Fibroblast of lung (primary cell): ENCODE data around the gene SYNJ2BP. TPM values are rescaled to one million over a fixed set of nuclear protein-coding genes. Genes with fewer than 3 reads are reported as not detected.

Experiments
- DNase-seq, 2 donors: peaks; one replicate each; pipeline versions ENCODE4 v3.0.0 to v3.0.0-alpha.2; 2010; ENCODE audit warnings: low read depth in 2 of 2
- H2AFZ ChIP-seq: 2 replicates; pipeline ENCODE4 v1.5.1; 2012; ENCODE audit warnings: low read length, control low read depth, inconsistent platforms
- H3K27ac ChIP-seq: 2 replicates; pipeline ENCODE4 v1.5.1; 2011; ENCODE audit warnings: low read length, control low read depth; ENCODE audit not compliant: insufficient read depth
- H3K27me3 ChIP-seq: 2 replicates; pipeline ENCODE4 v1.5.1; 2011; ENCODE audit warnings: mild to moderate bottlenecking, low read length; ENCODE audit not compliant: control insufficient read depth, insufficient read depth
- H3K36me3 ChIP-seq: 2 replicates; pipeline ENCODE4 v1.5.1; 2011; ENCODE audit warnings: low read length; ENCODE audit not compliant: control insufficient read depth, insufficient read depth
- H3K4me1 ChIP-seq: 2 replicates; pipeline ENCODE4 v1.5.1; 2011; ENCODE audit warnings: low read length; ENCODE audit not compliant: control insufficient read depth, insufficient read depth; ENCODE audit errors: extremely low read depth
- H3K4me2 ChIP-seq: 2 replicates; pipeline ENCODE4 v1.5.1; 2011; ENCODE audit warnings: low read length, control low read depth; ENCODE audit not compliant: insufficient read depth; ENCODE audit errors: extremely low read depth
- H3K4me3 ChIP-seq, 4 experiments: fragments of 200-600 bp in 1 of 4; sonication (generic) in 1 of 4; replicated peaks in 1 of 4; 2 replicates each; pipeline ENCODE4 v1.5.1; 2011 to 2016; ENCODE audit warnings: low read length in 4 of 4, low read depth in 3 of 4, mild to moderate bottlenecking in 3 of 4, control low read depth in 2 of 4, inconsistent platforms in 1 of 4, mixed read lengths in 1 of 4; ENCODE audit not compliant: insufficient read depth in 1 of 4; ENCODE audit errors: control extremely low read depth in 1 of 4
- H3K79me2 ChIP-seq: 2 replicates; pipeline ENCODE4 v1.5.1; 2012; ENCODE audit warnings: mild to moderate bottlenecking, low read length, inconsistent platforms; ENCODE audit not compliant: control insufficient read depth, insufficient read depth
- H3K9ac ChIP-seq: 2 replicates; pipeline ENCODE4 v1.5.1; 2011; ENCODE audit warnings: mild to moderate bottlenecking, low read length, control low read depth; ENCODE audit not compliant: insufficient read depth
- H3K9me3 ChIP-seq: 2 replicates; pipeline ENCODE4 v1.5.1; 2012; ENCODE audit warnings: low read depth, low read length; ENCODE audit not compliant: control insufficient read depth, insufficient read depth
- H4K20me1 ChIP-seq: 2 replicates; pipeline ENCODE4 v1.5.1; 2011; ENCODE audit warnings: low read length; ENCODE audit not compliant: control insufficient read depth, insufficient read depth; ENCODE audit errors: extremely low read depth
- EZH2 ChIP-seq: IDR thresholded peaks from 2 replicates; pipeline ENCODE4 v1.5.1; 2012; ENCODE audit warnings: low read length, control low read depth, mild to moderate bottlenecking; ENCODE audit errors: missing control alignments
- polyA plus RNA-seq, 2 donors: library from polyadenylated mRNA; depleted of rRNA in 1 of 2; stranded (reverse) in 1 of 2; unstranded in 1 of 2; fragments of >200 nt; gene quantifications; 2 replicates each; pipeline ENCODE4 v1.2.1, GENCODE V29; 2011 to 2012; ENCODE audit warnings: missing spikeins in 1 of 2
- total RNA-seq: library from RNA; depleted of rRNA; stranded (reverse); fragments of >200 nt; gene quantifications from 2 replicates; pipeline ENCODE4 v1.2.1, GENCODE V29; 2014
- TF ChIP-seq, protein P1 (sequence below), 2 donors: IDR thresholded peaks in 1 of 2; conservative IDR thresholded peaks in 1 of 2; 1 replicate in 1 of 2; 2 replicates in 1 of 2; pipeline ENCODE4 v1.5.1; 2011 to 2012; ENCODE audit warnings: low read length in 2 of 2, control low read depth in 1 of 2, inconsistent platforms in 1 of 2, low read depth in 1 of 2, mild to moderate bottlenecking in 1 of 2

Gene SYNJ2BP
- total and polyA plus RNA-seq, 2 donors (not counting 1 experiment from before 2014, with no cell fraction given), result 14.4 to 28.4 TPM

DNA sequence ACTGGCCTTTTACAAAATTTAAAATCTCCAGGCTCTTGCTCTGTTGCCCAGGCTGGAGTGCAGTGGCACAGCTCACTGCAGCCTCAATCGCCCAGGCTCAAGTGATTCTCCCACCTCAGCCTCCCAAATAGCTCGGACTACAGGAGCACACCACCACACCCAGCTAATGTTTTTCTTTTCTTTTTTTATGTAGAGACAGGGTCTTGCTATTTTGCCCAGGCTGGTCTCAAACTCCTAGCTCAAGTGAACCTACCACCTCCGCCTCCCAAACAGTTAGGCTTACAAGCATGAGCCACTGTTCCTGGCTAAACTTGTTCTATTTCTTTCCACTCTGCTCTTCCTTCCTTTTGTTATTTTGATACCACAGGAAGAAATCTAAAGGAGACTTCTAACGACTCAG, 15.2 kb downstream of the SYNJ2BP start:
- Histone ChIP-seq H3K4me3 (no peak overlapping the region), H3K4me1 (no peaks in the 10 kb centered on the region), H3K27me3 (no peaks in the 10 kb centered on the region), H3K36me3 (no peaks in the 10 kb centered on the region), H3K9me3 (no peaks in the 10 kb centered on the region), H4K20me1 (peaks cover 2% of the 10 kb centered on the region), H3K9ac (no peak overlapping the region), H3K4me2 (no peak overlapping the region), H3K79me2 (no peaks in the 10 kb centered on the region), H2AFZ (no peak overlapping the region), H3K27ac (no peak overlapping the region)
- TF ChIP-seq, protein P1, sequence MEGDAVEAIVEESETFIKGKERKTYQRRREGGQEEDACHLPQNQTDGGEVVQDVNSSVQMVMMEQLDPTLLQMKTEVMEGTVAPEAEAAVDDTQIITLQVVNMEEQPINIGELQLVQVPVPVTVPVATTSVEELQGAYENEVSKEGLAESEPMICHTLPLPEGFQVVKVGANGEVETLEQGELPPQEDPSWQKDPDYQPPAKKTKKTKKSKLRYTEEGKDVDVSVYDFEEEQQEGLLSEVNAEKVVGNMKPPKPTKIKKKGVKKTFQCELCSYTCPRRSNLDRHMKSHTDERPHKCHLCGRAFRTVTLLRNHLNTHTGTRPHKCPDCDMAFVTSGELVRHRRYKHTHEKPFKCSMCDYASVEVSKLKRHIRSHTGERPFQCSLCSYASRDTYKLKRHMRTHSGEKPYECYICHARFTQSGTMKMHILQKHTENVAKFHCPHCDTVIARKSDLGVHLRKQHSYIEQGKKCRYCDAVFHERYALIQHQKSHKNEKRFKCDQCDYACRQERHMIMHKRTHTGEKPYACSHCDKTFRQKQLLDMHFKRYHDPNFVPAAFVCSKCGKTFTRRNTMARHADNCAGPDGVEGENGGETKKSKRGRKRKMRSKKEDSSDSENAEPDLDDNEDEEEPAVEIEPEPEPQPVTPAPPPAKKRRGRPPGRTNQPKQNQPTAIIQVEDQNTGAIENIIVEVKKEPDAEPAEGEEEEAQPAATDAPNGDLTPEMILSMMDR (conservative IDR thresholded peaks at IDR 0.05 in 1 of 2, IDR thresholded peaks at IDR 0.05 in 1 of 2; ENCODE audit: low read depth in 1 of 2, low read length in 2 of 2), result no peak
- no peak for TF ChIP-seq EZH2
- DNase-seq, result no peak

DNA sequence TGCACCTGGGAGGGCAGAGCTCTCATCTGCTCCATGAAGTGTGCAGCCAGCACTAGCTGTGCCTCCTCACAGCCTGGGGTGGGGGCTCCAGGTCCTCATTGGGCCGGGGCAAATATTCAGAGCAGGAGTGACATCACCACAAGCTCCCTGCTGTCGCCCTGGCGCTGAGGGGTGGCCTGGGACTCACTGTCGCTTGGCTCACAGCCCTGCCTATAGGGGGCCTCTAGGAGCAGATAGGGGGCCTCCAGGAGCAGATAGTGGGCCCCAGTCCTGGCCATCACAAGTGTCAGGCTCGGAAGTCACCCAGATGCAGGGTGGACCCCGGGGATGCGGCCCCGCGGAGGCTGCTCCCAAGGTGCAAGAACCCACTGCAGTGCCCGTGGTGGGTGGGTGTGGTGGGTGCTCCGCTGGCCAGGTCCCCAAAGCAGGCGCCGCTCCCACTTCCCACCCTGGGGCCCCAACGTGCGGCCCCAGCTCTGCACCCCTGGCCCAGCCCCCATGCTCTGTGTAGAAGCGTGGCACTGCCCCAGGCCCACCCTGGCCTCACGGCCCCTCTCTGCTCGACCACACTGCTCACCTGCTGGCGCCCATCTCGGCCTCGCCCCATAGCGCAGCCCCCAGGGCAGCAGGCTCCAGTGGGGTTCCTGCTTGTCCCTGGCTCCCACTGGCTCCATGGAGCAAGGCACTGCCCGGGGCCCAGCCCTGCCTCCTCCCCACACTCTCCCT, 18.0 kb downstream of the SYNJ2BP start:
- DNase-seq, result no peak
- H3K27ac ChIP-seq, result no peak overlapping the region
- no peak overlapping the region for H3K4me3 ChIP-seq
- H3K27me3 ChIP-seq, result no peaks in the 10 kb centered on the region
- H3K4me2 ChIP-seq, result no peak overlapping the region
- no peaks in the 10 kb centered on the region for H3K79me2 ChIP-seq
- H3K36me3 ChIP-seq, result no peaks in the 10 kb centered on the region
- no peak overlapping the region for H2AFZ ChIP-seq
- TF ChIP-seq, protein P1 (conservative IDR thresholded peaks at IDR 0.05 in 1 of 2, IDR thresholded peaks at IDR 0.05 in 1 of 2; ENCODE audit: low read depth in 1 of 2, low read length in 2 of 2), result no peak
- no peak for TF ChIP-seq EZH2
- no peaks in the 10 kb centered on the region for H3K9me3 ChIP-seq
- H3K9ac ChIP-seq, result no peak overlapping the region
- H3K4me1 ChIP-seq, result no peaks in the 10 kb centered on the region
- no peaks in the 10 kb centered on the region for H4K20me1 ChIP-seq

DNA sequence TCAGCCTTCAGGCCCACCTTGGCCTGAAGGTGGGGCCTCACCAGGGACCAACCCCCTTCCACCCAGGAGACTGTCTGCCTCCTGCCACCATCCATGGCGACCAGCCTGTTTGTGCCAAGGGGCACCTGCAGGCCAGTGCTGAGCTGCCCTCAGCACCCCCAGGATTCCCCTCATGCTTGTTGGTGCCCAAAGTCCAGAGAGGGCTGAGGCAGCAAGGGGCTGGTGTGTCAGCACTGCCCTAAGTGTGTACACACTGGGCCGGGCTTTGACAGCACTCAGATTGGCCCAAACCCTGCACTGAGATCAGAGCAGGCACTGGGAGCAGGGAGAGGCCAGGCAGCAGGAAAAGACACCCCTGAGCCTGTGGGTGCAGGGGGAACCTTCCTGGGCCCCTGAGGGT, 18.6 kb downstream of the SYNJ2BP start:
- no peak for TF ChIP-seq EZH2
- TF ChIP-seq, protein P1 (conservative IDR thresholded peaks at IDR 0.05 in 1 of 2, IDR thresholded peaks at IDR 0.05 in 1 of 2; ENCODE audit: low read depth in 1 of 2, low read length in 2 of 2), result no peak
- Histone ChIP-seq H3K36me3 (no peaks in the 10 kb centered on the region), H2AFZ (no peak overlapping the region), H3K4me1 (no peaks in the 10 kb centered on the region), H3K4me3 (no peak overlapping the region), H3K9ac (no peak overlapping the region), H3K9me3 (no peaks in the 10 kb centered on the region), H4K20me1 (no peaks in the 10 kb centered on the region), H3K79me2 (no peaks in the 10 kb centered on the region), H3K4me2 (no peak overlapping the region), H3K27me3 (no peaks in the 10 kb centered on the region), H3K27ac (no peak overlapping the region)
- DNase-seq, result no peak
